ENCODE measurements around the gene EARS2. TPM values are rescaled to one million over a fixed set of nuclear protein-coding genes. Genes with fewer than 3 reads are reported as not detected.
"Not testable (repeated sequence)": the region's sequence is repeated elsewhere in the genome, so short reads cannot be mapped to it uniquely, and the experiment has no call there.

Gene EARS2
- polyA plus RNA-seq, 4 donors = 28.2 to 33.2 (median 30.2) TPM

DNA sequence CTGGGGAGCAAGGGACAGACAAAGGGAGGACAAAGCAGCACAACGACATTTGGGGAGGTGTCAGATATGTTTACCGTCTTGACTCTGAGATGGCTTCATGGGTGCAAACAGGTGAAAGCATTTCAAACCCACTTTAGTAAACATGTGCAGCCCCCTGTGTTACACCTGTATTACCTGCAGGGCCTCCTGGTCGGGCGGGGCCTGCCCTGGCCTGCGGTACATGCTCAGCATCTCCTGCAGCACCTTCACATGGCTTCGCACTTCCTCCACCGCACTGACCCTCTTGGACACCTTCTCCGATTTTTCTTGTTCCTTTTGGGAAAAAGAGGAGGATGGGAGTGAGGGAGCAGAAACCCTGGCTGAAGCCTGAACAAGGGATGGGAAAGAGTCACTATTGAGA lies 71.3 kb downstream of the EARS2 start:
- DNase-seq (ENCODE audit: low read depth in 4 of 4, low spot score in 2 of 4) = no peak

DNA sequence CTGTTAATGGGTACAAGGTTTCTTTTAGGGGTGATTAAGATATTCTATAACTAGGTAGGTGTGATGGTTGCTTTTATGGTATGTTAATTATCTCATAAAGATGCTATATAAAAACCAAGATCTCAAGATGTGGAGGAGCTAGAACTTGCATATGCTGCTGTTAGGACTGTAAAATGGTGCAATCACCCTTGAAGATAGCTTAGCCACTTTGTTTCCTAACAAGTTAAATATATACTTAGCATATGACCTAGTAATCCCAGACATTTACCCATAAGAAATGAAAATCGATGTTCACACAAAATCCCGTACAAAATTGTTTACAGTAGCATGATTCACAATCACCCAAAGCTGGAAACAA lies 71.9 kb downstream of the EARS2 start:
- DNase-seq (ENCODE audit: low read depth in 4 of 4, low spot score in 2 of 4) = no peak

DNA sequence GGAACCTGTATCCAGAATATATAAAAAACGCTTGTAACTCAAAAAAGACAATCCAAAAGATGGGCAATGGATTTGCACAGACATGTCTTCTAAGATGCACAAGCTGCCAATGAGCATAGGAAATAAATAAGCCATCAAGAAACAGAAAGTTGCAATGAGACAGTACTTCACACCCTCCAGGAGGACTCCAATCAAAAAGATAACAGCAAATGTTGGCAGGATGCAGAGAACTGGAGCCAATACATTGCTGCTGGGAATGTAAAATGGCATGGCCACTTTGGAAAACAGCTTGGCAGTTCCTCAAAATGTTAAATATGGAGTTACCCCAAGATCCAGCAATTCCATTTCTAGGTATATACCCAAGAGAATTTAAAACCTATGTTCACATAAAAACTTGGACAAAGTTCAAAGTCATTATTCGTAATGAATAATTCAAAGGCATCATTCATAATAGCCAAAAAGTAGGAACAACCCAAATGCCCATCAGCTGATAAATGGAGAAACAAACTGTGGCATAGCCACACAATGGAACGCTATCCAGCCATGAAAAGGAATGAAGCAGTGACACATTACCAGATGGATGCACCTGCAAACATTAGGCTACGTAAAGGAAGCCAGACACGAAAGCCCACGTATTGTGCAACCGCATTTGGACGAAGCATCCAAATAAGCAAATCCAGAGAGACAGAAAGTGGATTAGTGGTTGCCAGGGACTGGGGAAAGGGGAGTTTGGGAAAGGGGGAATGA lies 72.5 kb downstream of the EARS2 start:
- DNase-seq (ENCODE audit: low read depth in 4 of 4, low spot score in 2 of 4) = no peak

DNA sequence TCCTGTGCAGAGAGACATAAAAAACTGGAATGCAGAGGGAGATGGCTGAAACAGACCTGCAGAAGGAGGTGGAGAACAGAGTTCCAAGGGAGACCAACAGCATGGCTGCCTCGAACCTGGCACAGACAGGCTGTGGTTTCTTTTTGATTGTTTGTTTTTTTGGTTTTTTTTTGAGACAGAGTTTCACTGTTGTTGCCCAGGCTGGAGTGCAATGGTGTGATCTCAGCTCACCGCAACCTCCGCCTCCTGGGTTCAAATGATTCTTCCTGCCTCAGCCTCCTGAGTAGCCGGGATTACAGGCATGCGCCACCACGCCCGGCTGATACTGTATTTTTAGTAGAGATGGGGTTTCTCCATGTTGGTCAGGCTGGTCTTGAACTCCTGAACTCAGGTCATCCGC lies 73.7 kb downstream of the EARS2 start:
- not testable (repeated sequence) for DNase-seq (ENCODE audit: low read depth in 4 of 4, low spot score in 2 of 4)

DNA sequence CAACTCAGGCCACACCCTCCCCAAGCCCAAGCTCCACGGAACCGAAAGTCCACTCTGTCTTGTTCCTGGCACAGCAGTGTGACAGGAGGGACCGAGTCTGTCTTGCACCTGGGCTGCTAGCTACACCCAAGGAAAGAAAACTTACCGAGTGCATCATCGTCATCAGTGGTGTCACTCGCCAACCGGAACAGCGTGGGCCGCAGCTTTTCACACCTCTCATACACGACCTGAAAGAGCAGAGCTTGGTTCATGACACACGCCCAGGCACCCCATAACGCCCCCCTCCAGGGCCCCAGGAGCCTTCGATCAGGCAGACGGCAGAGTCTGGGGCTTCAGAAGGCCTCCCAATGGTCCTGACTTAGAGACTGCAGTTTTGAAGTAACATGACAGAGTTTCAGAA lies 74.4 kb downstream of the EARS2 start:
- DNase-seq (ENCODE audit: low read depth in 4 of 4, low spot score in 2 of 4) = no peak

DNA sequence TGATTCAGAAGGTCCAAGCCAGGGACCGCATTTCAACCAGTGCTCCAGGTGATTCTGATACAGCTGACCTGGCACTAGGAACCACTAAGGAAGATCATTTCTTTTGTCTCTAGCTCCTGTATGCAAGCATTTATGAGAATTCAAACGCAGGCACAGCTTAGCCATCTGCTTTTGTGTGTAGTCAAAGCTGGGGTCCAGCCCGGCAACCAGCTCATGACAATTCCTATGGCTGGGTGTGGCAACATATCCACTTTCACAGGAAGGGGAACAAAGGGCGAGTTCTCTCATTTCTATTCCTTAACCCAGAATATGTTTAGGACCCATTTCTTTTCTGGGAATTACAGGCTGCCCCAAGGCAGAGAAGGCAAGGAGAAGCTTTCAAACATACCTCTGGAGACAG lies 76.9 kb downstream of the EARS2 start:
- no peak for DNase-seq (ENCODE audit: low read depth in 4 of 4, low spot score in 2 of 4)

DNA sequence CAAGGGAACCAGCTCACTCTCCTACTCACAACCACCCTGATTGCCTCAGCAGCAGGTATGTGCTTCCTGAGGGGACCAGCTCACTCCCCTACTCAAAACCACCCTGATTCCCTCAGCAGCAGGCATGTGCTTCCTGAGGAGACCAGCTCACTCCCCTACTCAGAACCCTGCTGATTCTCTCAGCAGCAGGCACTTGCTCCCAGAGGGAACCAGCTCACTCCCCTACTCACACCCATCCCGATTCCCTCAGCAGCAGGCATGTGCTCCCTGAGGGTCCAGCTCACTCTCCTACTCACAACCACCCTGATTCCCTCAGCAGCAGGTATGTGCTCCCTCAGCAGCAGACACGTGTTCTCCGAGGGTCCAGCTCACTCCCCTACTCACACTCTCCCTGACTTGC lies 78.0 kb downstream of the EARS2 start:
- no peak for DNase-seq (ENCODE audit: low read depth in 4 of 4, low spot score in 2 of 4)

DNA sequence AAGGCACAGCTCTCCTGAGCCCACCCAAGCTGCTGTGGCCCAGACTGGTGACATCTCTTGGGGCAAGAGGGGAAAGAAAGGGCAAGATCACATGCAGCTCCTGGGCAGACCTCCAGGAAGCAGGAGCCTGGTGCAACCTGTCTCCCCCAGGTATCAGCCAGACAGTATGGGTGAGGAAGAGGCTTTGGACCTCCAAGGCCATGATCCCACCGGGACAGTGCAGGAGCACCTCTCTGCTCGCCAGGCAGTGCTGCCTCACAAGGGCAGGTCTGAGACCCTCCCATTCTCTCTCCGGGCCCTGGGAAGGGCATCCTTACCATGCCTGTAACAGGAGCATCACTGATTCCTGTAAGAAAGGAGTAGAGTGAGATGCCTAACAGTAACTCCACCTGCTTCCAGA lies 78.6 kb downstream of the EARS2 start:
- no peak for DNase-seq (ENCODE audit: low read depth in 4 of 4, low spot score in 2 of 4)

DNA sequence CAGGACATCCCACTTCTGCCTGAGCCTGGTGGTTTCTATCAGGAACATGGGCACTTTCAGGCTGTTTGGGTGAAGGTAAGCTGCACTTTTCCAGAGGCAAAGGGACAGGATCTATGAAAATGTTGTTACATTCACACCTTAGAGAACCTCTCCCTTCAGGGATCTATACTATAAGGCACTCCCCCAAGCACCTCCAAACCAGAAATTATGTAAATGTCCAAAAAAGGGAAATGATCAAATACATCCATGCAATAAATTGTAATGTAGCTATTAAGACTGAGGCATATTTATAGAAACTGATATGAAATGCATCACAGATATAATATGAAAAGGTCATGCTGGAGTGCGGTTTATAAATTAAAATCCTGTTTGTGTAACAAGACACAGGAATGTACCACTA lies 80.9 kb downstream of the EARS2 start:
- DNase-seq (ENCODE audit: low read depth in 4 of 4, low spot score in 2 of 4) = no peak

Other genes starting within 250 kb of the EARS2 start
- gene COG7, start 104.2 kb downstream of the EARS2 start, polyA plus RNA-seq (ENCODE audit: insufficient read length in 4 of 4) = 10 to 100 TPM; 21.7 to 42.4 (median 30.9) TPM
- 100 to 1,000 TPM; 110 to 158 (median 140) TPM for gene GGA2, start 46.9 kb downstream of the EARS2 start, polyA plus RNA-seq (ENCODE audit: insufficient read length in 4 of 4)
- 10 to 100 TPM; 66.7 to 80.8 (median 74.6) TPM for gene UBFD1, start 377 bp upstream of the EARS2 start, polyA plus RNA-seq (ENCODE audit: insufficient read length in 4 of 4)
- gene NDUFAB1, start 39.0 kb upstream of the EARS2 start, polyA plus RNA-seq (ENCODE audit: insufficient read length in 4 of 4) = 100 to 1,000 TPM in 2 of 4 donors, 10 to 100 TPM in 2; 88.4 to 106 (median 98.1) TPM
- 10 to 100 TPM; 17.5 to 22.3 (median 20.4) TPM for gene PALB2, start 84.0 kb upstream of the EARS2 start, polyA plus RNA-seq (ENCODE audit: insufficient read length in 4 of 4)
- gene DCTN5, start 84.1 kb upstream of the EARS2 start, polyA plus RNA-seq (ENCODE audit: insufficient read length in 4 of 4) = 10 to 100 TPM; 55.9 to 71.1 (median 64.8) TPM
- gene PLK1, start 121.5 kb upstream of the EARS2 start, polyA plus RNA-seq (ENCODE audit: insufficient read length in 4 of 4) = 10 to 100 TPM; 24.4 to 29.9 (median 26.1) TPM
- gene ERN2, start 155.9 kb upstream of the EARS2 start, polyA plus RNA-seq (ENCODE audit: insufficient read length in 4 of 4) = 1 to 10 TPM in 1 of 4 donors, under 1 TPM in 3; 0.51 to 1.1 (median 0.77) TPM
- gene CHP2, start 197.7 kb upstream of the EARS2 start, polyA plus RNA-seq (ENCODE audit: insufficient read length in 4 of 4) = 1 to 10 TPM in 2 of 4 donors, under 1 TPM in 2; 0.56 to 1.8 (median 1.2) TPM